ENCODE data around the gene GNG10.

The GNG10 gene

GRCh38 chr9:111645806-111646205 lies 15.6 kb upstream of the GNG10 start:
- Histone ChIP-seq H3K27me3 (no peaks in the 10 kb centered on the region), H3K9me3 (no peaks in the 10 kb centered on the region), H3K36me3 (peaks cover 31% of the 10 kb centered on the region), H3K4me1 (no peaks in the 10 kb centered on the region), H3K4me3 (ENCODE audit: low read depth, low read length) (no peak overlapping the region)
- TF ChIP-seq CTCF (IDR thresholded peaks at IDR 0.05; ENCODE audit: low read depth, low read length), result no peak
- DNase-seq, result no peak

GRCh38 chr9:111646417-111646816 lies 15.0 kb upstream of the GNG10 start:
- no peaks in the 10 kb centered on the region for H3K4me1 ChIP-seq
- no peaks in the 10 kb centered on the region for H3K9me3 ChIP-seq
- DNase-seq, result no peak
- no peaks in the 10 kb centered on the region for H3K27me3 ChIP-seq
- TF ChIP-seq CTCF (IDR thresholded peaks at IDR 0.05; ENCODE audit: low read depth, low read length), result no peak
- H3K36me3 ChIP-seq, result peaks cover 31% of the 10 kb centered on the region
- H3K4me3 ChIP-seq (ENCODE audit: low read depth, low read length), result no peak overlapping the region

GRCh38 chr9:111648066-111648465 lies 13.3 kb upstream of the GNG10 start:
- H3K9me3 ChIP-seq, result no peaks in the 10 kb centered on the region
- H3K4me1 ChIP-seq, result no peaks in the 10 kb centered on the region
- no peak for DNase-seq
- no peaks in the 10 kb centered on the region for H3K27me3 ChIP-seq
- no peak for TF ChIP-seq CTCF (IDR thresholded peaks at IDR 0.05; ENCODE audit: low read depth, low read length)
- no peak overlapping the region for H3K4me3 ChIP-seq (ENCODE audit: low read depth, low read length)
- peaks cover 31% of the 10 kb centered on the region for H3K36me3 ChIP-seq

- H3K4me3 ChIP-seq (ENCODE audit: low read depth, low read length), result no peak overlapping the region
- H3K27me3 ChIP-seq, result no peaks in the 10 kb centered on the region
- H3K36me3 ChIP-seq, result peaks cover 23% of the 10 kb centered on the region
- H3K4me1 ChIP-seq, result no peaks in the 10 kb centered on the region
- no peak for DNase-seq
- no peaks in the 10 kb centered on the region for H3K9me3 ChIP-seq
- no peak for TF ChIP-seq CTCF (IDR thresholded peaks at IDR 0.05; ENCODE audit: low read depth, low read length)
Measured at GRCh38 chr9:111649016-111649415, 12.4 kb upstream of the GNG10 start.

- Histone ChIP-seq H3K36me3 (peaks cover 8% of the 10 kb centered on the region), H3K4me1 (no peaks in the 10 kb centered on the region), H3K9me3 (no peaks in the 10 kb centered on the region), H3K27me3 (no peaks in the 10 kb centered on the region), H3K4me3 (ENCODE audit: low read depth, low read length) (no peak overlapping the region)
- TF ChIP-seq CTCF (IDR thresholded peaks at IDR 0.05; ENCODE audit: low read depth, low read length), result no peak
- no peak for DNase-seq
Measured at GRCh38 chr9:111657051-111657450, 4.4 kb upstream of the GNG10 start.

GRCh38 chr9:111658943-111659342 lies 2.5 kb upstream of the GNG10 start:
- Histone ChIP-seq H3K4me1 (no peaks in the 10 kb centered on the region), H3K27me3 (no peaks in the 10 kb centered on the region), H3K36me3 (0 out of 2 replicates have a peak, but pooled peaks cover 3% of the 10 kb centered on the region), H3K9me3 (no peaks in the 10 kb centered on the region), H3K4me3 (ENCODE audit: low read depth, low read length) (no peak overlapping the region)
- TF ChIP-seq CTCF (IDR thresholded peaks at IDR 0.05; ENCODE audit: low read depth, low read length), result no peak
- DNase-seq, result no peak
